Natural killer cell (primary cell): Measurements from ENCODE around the gene ASTN2. TPM values are rescaled to one million over a fixed set of nuclear protein-coding genes. Genes with fewer than 3 reads are reported as not detected.

Experiments used
- ATAC-seq, 3 donors: fragments of 150-1000 bp in 2 of 3; fragments of 200-7000 bp in 1 of 3; cut with Tn5 transposase; 1 replicate in 1 of 3; 2 replicates in 2 of 3; pipeline ENCODE4 v1.10.0; 2021; ENCODE audit warnings: mild to moderate bottlenecking in 2 of 3, moderate library complexity in 2 of 3
- DNase-seq, 2 donors: peaks; one replicate each; pipeline versions ENCODE4 v3.0.0 to v3.0.0-alpha.2; 2013 to 2021; ENCODE audit warnings: mixed read lengths in 1 of 2
- H3K27ac ChIP-seq: one replicate; pipeline ENCODE4 v1.5.1; 2013; ENCODE audit warnings: mild to moderate bottlenecking, low read length
- H3K27me3 ChIP-seq: one replicate; pipeline ENCODE4 v1.6.1; 2013; ENCODE audit warnings: low read length; ENCODE audit not compliant: control insufficient read depth, insufficient read depth
- H3K36me3 ChIP-seq: one replicate; pipeline ENCODE4 v1.6.1; 2013; ENCODE audit warnings: low read length; ENCODE audit not compliant: control insufficient read depth, insufficient read depth
- H3K4me1 ChIP-seq: one replicate; pipeline ENCODE4 v1.6.1; 2013; ENCODE audit warnings: low read length; ENCODE audit not compliant: control insufficient read depth, insufficient read depth
- H3K4me3 ChIP-seq: one replicate; pipeline ENCODE4 v1.5.1; 2013; ENCODE audit warnings: low read length
- H3K9me3 ChIP-seq: one replicate; pipeline ENCODE4 v1.6.1; 2013; ENCODE audit warnings: low read length; ENCODE audit not compliant: control insufficient read depth, insufficient read depth
- H3K27ac Mint-ChIP-seq, 2 donors: one replicate each; pipeline ENCODE4 v1.8.0; 2022; ENCODE audit warnings: mild to moderate bottlenecking in 2 of 2, mixed read lengths in 2 of 2, moderate library complexity in 1 of 2
- H3K27me3 Mint-ChIP-seq, 2 donors: one replicate each; pipeline ENCODE4 v1.8.0; 2022; ENCODE audit warnings: low read depth in 2 of 2, mixed read lengths in 2 of 2
- H3K36me3 Mint-ChIP-seq: one replicate; pipeline ENCODE4 v1.8.0; 2022; ENCODE audit warnings: mixed read lengths
- H3K4me1 Mint-ChIP-seq, 2 donors: one replicate each; pipeline ENCODE4 v1.8.0; 2022; ENCODE audit warnings: mixed read lengths in 2 of 2
- H3K4me3 Mint-ChIP-seq: one replicate; pipeline ENCODE4 v1.8.0; 2022; ENCODE audit warnings: mild to moderate bottlenecking, moderate library complexity, mixed read lengths
- H3K9me3 Mint-ChIP-seq, 2 donors: one replicate each; pipeline ENCODE4 v1.8.0; 2022; ENCODE audit warnings: mixed read lengths in 2 of 2
- WGBS: methylation state at CpG from one replicate; pipeline ENCODE4 v1.1.7; 2013; ENCODE audit warnings: missing lambda C conversion rate; ENCODE audit not compliant: insufficient coverage; 5-methylcytosine and 5-hydroxymethylcytosine counted together
- intact Hi-C: fragments of 100-400 bp; cut with micrococcal nuclease; formaldehyde crosslinking; loops from one replicate; pipeline ENCODE4 v1.14.2; 2022
- total RNA-seq, 4 donors: library from RNA; stranded (reverse); fragments of 120-200 nt in 1 of 4; gene quantifications; one replicate each; pipeline versions ENCODE4 v1.2.3 to v1.2.4, GENCODE V29; 2013 to 2022
- TF ChIP-seq, protein P1 (sequence below): fragments of 200-600 bp; IDR thresholded peaks from one replicate; pipeline ENCODE4 v1.8.0; 2022; ENCODE audit warnings: antibody characterized with exemption

ASTN2 gene
- total RNA-seq, 3 donors from 2014 or later (not counting 1 experiment from before 2014, with no cell fraction given) = 3.0 to 3.5 (median 3.2) TPM

DNA sequence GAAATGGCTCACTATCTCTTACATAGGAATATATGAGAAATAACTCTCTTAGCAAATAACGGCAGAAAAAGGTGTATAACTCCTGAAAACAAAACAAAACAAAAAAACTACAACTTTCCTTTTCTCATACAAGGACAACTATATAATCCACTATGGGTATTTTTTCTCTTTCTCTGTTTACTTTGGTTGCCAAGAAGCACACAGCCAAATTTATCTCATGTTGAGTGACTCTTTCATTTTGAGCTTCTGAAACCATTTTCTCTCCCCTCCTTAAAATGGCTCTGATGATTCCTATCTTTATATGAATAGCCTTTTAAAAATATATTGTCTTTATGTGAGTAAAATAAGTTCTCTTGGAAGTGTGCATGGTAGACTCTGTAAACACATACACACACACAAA lies 599.0 kb downstream of the ASTN2 start:
- H3K9me3 ChIP-seq = no peaks in the 10 kb centered on the region
- intact Hi-C loops = no loop called here
- WGBS = no CpG with 5 or more reads among the region's 1 CpG
- H3K27ac Mint-ChIP-seq = no peak overlapping the region
- no peak overlapping the region for H3K27ac ChIP-seq
- H3K4me1 Mint-ChIP-seq = no peaks in the 10 kb centered on the region
- no peak overlapping the region for H3K4me3 Mint-ChIP-seq
- H3K36me3 ChIP-seq = no peaks in the 10 kb centered on the region
- H3K9me3 Mint-ChIP-seq = peaks cover 0 to 10% of the 10 kb centered on the region in 2 donors
- DNase-seq (no peak), ATAC-seq (no peak)
- no peaks in the 10 kb centered on the region for H3K27me3 ChIP-seq
- H3K27me3 Mint-ChIP-seq = no peaks in the 10 kb centered on the region
- no peaks in the 10 kb centered on the region for H3K4me1 ChIP-seq
- H3K36me3 Mint-ChIP-seq = no peaks in the 10 kb centered on the region
- TF ChIP-seq, protein P1, sequence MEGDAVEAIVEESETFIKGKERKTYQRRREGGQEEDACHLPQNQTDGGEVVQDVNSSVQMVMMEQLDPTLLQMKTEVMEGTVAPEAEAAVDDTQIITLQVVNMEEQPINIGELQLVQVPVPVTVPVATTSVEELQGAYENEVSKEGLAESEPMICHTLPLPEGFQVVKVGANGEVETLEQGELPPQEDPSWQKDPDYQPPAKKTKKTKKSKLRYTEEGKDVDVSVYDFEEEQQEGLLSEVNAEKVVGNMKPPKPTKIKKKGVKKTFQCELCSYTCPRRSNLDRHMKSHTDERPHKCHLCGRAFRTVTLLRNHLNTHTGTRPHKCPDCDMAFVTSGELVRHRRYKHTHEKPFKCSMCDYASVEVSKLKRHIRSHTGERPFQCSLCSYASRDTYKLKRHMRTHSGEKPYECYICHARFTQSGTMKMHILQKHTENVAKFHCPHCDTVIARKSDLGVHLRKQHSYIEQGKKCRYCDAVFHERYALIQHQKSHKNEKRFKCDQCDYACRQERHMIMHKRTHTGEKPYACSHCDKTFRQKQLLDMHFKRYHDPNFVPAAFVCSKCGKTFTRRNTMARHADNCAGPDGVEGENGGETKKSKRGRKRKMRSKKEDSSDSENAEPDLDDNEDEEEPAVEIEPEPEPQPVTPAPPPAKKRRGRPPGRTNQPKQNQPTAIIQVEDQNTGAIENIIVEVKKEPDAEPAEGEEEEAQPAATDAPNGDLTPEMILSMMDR = no peak
- no peak overlapping the region for H3K4me3 ChIP-seq

DNA sequence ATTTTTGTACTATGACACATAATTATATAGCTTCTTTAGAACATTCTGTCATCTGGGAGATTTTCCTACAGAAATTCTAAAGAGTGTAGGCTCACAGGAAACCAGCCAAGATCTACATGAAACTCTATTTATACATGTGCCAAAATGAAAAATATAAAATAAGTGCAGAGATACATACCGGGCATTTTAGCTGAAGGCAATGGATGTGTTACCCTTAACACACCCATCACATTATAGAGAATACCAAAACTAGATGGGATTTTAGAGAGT lies 601.9 kb downstream of the ASTN2 start:
- no peak overlapping the region for H3K27ac ChIP-seq
- DNase-seq (no peak), ATAC-seq (no peak)
- Mint-ChIP-seq H3K4me1 (no peaks in the 10 kb centered on the region), H3K9me3 (peaks cover 0 to 10% of the 10 kb centered on the region in 2 donors), H3K27me3 (no peaks in the 10 kb centered on the region), H3K4me3 (no peak overlapping the region), H3K27ac (no peak overlapping the region), H3K36me3 (no peaks in the 10 kb centered on the region)
- TF ChIP-seq, protein P1 = no peak
- no peaks in the 10 kb centered on the region for H3K4me1 ChIP-seq
- intact Hi-C loops = no loop called here
- no peaks in the 10 kb centered on the region for H3K36me3 ChIP-seq
- no peak overlapping the region for H3K4me3 ChIP-seq
- H3K27me3 ChIP-seq = no peaks in the 10 kb centered on the region
- H3K9me3 ChIP-seq = no peaks in the 10 kb centered on the region
- WGBS = no CpG with 5 or more reads among the region's 1 CpG

DNA sequence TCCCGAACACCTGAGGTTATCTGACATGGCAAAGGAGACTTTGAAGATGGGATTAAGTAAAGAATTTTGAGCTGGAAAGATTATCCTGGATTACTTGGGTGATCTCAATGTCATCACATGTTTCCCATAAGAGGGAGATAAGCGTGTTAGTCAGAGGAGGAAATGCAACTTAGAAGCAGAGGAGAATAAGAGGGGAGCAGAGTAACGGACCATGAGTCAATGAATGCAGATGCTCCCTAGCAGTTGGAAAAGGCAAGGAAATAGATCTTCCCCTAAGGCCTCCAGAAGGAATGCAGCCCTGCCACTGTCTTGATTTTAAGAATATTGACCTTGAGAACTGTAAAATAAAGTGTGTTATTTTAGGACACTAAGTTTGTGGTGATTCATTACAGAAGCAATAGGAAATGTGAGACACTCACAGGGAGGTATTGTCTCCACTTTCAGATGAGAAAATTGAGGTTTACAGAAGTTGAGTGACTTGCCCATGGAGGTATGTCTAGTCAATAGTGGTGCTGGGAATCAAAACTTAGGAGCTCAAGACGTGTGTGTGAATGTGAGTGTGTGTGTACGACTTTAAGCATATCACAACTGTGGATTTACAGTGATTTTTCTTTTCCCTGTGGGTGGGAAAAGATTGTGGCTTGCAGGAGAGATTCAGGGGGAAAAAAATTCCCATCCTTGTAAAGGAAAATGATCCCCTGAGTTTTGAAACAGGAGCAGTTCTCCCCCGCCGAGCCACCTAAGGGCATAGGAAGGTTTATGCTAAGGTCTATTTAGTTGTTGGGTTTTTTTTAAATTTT lies 602.4 kb downstream of the ASTN2 start:
- Mint-ChIP-seq H3K27me3 (no peaks in the 10 kb centered on the region), H3K27ac (no peak overlapping the region), H3K4me3 (no peak overlapping the region), H3K4me1 (no peaks in the 10 kb centered on the region), H3K9me3 (peaks cover 0 to 10% of the 10 kb centered on the region in 2 donors), H3K36me3 (no peaks in the 10 kb centered on the region)
- H3K4me3 ChIP-seq = no peak overlapping the region
- no peaks in the 10 kb centered on the region for H3K4me1 ChIP-seq
- H3K9me3 ChIP-seq = no peaks in the 10 kb centered on the region
- intact Hi-C loops = no loop called here
- TF ChIP-seq, protein P1 = no peak
- H3K27ac ChIP-seq = no peak overlapping the region
- no peak for ATAC-seq
- H3K27me3 ChIP-seq = no peaks in the 10 kb centered on the region
- WGBS = 67% methylated on average over 5 of the region's 7 CpGs
- H3K36me3 ChIP-seq = no peaks in the 10 kb centered on the region
- no peak for DNase-seq

DNA sequence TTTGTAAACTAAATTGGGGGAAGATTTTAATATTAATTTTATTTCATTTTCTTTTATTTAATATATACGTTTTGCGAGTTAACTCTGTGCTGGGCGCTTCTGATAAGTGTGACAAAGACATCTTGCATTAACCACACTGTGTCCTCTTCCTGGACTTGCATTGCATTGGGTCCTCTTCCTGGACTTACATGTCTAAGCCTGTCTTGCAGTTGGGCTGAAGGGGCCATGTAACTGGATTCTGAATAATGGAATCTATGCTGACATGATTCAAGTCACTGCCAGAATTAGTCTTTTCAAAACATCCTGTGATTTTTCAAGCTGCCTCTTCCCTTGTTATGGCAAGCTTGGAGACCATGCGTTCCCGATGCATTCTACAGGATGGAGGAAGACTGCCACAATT lies 605.2 kb downstream of the ASTN2 start:
- ATAC-seq (no peak), DNase-seq (no peak)
- no peaks in the 10 kb centered on the region for H3K27me3 Mint-ChIP-seq
- TF ChIP-seq, protein P1 = no peak
- Histone ChIP-seq H3K36me3 (no peaks in the 10 kb centered on the region), H3K4me1 (no peaks in the 10 kb centered on the region), H3K4me3 (no peak overlapping the region), H3K27me3 (no peaks in the 10 kb centered on the region), H3K27ac (no peak overlapping the region), H3K9me3 (no peaks in the 10 kb centered on the region)
- peaks cover 0 to 5% of the 10 kb centered on the region in 2 donors for H3K9me3 Mint-ChIP-seq
- WGBS = 55% methylated on average over 5 of the region's 5 CpGs
- no peaks in the 10 kb centered on the region for H3K36me3 Mint-ChIP-seq
- intact Hi-C loops = no loop called here
- H3K4me1 Mint-ChIP-seq = no peaks in the 10 kb centered on the region
- H3K4me3 Mint-ChIP-seq = no peak overlapping the region
- no peak overlapping the region for H3K27ac Mint-ChIP-seq
